DMS114 treated with DMSO at 0.1 percent for 48 hours (cell line): ENCODE data around the gene JUND.
A peak's percentile ranks its signal among the peaks of the same experiment; 100 is the strongest.

Source experiments
- DNase-seq: peaks from one replicate; lab custom pipeline; 2025; ENCODE audit not compliant: unreplicated experiment; lab: John Stamatoyannopoulos, UW

Gene JUND

DNA sequence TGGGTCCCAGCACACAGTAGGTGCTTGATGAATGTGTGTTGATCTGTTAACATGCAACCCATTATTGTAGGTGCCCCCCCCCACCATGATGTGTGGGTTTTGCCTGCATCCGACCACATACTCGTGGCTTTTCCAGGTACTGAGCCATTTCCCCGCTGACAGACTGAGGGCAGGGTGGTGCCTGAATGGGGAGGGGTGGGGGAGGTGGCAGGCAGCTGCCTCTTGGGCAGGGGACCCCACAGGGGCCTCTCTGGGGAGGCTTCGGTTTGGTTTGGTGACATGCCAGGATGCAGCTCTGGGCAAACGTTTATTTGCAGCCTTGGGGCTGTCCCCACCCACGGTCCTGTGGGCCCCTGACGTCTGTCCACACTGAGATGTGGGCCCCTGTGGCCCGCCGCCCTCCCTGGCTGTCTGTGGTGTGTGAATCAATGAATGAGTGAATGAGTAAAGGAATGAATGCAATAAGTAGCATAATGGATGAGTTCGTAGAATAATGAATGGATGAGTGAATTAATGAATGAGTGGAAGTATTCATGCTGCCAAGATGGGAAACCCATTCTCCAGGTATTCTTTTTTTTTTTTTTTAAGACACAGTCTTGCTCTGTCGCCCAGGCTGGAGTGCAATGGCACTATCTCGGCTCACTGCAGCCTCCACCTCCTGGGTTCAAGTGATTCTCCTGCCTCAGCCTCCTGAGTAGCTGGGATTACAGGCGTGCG, 9.0 kb upstream of the JUND start:
- no peak for DNase-seq

DNA sequence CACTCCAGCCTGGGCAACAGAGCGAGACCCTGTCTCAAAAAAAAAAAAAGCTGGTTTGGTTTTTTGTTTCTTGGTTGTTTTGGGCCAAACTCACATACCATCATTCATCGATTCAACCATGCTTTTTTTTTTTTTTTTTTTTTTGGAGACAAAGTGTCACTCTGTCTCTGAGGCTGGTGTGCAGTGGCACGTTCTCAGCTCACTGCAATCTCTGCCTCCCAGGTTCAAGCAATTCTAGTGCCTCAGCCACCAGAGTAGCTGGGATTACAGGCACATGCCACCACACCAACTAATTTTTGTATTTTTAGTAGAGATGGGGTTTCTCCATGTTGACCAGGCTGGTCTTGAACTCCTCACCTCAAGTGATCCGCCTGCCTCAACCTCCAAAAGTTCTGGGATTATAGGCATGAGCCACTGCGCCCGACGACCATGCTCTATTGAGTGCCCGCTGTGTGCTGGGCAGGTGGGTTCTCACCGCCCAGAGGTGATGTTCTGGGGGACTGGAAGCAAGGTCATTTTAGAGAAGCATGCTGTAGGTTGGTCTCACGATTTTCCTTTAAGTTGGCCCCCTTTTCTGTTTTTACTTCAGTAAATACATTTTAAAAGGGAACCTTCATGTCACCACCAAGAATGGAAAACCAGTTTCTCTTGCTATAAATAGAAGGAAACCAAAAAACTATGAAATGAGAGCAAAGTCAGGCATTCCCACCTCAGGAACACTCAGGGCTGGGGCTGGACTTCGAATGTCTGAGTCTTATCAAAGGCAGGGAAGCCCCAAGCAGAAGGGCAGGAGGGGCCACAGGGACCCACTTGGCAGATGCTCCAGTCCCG, 8.3 kb upstream of the JUND start:
- DNase-seq: no peak

DNA sequence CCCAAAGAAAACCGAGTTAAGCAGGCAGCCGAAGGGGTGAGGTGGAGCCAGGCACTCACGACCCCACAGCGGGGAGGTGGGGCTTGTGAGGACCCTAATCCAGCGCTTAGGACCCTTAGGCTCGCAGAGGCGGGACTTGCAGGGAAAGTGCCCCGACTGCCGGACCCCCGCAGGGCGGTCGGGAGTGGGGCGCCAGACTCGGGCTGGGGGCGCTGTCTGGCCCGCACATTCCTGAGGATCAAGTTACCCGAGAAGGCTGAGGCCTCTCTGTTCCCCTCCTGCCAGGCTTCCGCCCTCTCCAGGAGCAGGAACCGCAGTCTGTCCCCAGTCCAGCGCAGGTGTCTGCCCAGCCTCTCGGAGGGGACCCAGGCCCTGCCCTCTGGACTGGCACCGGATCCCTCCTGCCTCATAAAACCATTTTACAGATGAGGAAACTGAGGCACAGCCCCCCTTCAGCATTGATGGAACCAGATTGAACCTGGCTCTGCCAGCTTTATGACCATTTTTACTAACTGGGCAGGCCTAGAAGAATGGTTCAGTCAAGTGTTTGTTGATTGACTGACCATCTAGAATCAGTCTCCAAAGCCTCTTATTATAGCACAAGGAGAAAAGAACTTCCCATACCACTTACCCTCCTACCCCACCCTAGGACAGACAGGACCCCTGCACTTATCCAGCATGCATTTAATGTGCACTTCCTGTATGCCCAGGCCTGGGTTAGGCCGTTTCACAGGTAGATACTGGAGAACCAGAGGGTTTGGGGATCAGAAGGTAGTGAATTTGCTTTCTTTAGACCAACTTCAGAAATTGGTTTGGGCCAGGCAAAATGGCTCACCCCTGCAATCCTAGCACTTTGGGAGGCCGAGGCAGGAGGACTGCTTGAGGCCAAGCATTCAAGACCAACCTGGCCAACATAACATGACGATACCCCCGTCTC, 6.7 kb upstream of the JUND start:
- DNase-seq: no peak

DNA sequence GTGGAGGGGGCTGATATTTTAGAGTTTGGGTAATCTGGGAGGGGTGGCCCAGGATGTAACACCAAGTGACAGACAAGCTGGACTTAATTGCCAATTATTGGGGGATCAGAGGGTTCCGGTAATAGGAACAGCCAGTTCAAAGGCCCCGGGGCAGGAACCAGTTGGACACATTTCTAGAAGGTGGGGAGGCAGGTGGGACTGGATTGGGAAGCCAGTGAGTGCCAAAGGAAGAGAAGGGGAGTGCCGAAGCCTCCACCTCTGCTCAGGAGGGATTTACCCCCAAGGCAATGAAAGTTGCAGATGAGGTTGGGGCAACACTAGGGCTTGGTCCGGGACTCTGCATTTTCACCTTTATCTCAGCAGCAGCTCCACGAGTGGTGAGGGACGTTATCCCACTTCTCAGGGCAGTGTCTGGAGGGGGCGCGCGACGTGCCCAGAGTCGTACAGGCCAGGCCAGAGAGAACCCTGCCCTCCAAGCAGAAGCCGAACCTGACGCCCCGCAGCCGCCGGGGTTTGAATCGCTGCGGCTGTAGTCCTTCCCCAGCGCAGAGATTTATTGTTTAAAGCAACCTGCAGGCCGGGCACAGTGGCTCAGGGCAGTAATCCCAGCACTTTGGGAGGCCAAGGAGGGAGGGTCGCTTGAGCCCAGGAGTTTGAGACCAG, 5.7 kb upstream of the JUND start:
- no peak for DNase-seq

DNA sequence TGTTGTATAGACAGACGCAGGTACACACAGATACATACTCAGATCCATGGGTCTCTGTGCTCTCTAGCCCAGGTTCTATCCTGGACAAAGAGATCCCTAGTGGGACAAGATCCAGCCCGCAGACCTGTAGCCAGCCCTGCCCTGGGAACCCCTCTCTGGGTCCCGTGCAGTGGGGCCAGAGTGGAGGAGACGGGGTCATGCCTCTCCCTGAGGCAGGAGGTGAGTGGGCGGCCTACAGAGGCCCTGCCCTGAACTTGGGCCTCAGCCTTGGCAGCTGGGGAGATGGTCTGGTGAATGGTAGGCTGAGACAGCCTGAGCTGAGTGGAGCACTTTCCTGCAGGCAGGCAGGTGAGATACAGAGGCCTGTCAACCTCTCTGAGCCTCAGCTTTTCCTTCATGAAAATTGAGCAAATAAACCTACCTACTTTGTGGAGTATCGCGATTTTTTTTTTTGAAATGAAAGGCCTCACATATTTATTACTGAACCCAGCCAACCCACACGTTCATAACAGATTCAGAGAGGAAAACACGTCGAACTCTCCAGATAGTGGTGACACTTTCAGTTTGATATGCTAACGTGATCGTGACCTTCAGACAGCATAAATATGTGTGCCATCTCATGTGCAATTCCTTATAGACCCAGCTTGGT, 3.4 kb upstream of the JUND start:
- DNase-seq: no peak

DNA sequence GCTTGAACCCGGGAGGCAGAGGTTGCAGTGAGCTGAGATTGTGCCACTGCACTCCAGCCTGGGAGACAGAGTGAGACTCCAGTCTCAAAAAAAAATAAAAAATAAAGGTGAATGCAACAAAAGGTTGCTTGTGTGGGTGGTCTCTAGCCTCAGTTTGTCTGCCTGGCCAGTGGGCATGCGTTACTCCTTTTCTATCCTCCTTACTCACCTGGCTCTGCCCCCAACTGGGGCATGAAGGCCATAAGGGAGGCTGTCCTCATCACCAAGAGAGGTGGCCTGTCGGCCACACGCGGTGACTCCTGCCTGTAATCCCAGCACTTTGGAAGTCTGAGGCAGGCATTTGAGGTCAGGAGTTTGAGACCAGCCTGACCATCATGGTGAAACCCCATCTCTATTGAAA, 1.9 kb upstream of the JUND start:
- no peak for DNase-seq

DNA sequence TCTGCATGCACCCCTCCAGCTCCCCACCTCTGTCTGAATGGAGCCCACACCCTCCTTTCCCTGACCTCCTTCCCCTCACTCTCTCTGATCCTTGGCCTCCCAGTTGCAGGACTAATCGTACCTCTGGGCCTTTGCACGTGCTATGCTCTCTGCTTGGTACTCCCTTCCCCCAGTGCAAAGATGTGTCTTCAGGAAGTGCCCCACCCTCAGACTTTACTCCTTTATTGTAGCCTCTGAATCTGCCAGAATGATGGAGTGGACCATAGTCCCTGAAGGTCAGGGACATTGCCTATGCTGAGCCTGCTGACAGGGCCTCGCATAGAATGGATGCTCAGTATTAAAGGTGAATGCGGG, 1.3 kb upstream of the JUND start:
- DNase-seq: no peak

- peak; percentile 76 for DNase-seq
Measured at GRCh38 chr19:18282021-18282787, 782 bp upstream of the JUND start.

- DNase-seq: no peak
Measured at GRCh38 chr19:18280247-18281081, 958 bp downstream of the JUND start.

DNA sequence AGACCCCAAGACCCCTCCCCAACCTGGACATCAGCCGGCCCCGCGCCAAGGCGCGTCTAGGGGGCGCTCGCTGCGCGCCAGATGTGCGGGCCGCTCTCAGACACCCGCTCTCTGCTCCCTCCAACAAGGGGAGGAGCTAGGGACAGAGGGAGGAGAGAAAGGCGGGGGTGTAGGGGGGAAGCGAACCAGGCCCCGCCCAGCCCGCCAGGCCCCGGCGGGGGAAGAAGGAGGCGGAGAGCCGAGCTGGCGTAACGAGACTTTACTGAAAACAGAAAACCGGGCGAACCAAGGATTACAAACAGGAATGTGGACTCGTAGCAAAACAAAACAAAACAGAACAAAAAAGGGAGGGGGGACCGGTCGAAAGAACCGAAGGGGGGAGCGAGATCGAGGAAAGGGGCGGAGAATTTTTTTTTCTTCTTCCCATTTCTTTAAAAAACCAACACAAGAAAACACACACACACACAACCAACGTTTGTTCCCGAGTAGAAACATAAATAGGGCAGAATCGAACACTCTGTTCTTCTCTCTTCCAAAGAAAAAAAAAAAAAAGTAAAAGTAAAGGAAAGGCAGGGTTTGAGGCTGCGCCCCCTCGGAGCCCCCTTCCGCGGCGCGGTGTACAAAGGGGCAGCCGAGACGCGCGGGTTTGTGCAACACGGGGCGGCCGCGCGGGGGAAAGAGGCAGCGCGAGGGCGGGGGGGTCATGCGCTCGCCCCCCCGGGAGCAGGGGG, 1.7 kb downstream of the JUND start:
- DNase-seq: peak; percentile 89

GRCh38 chr19:18279266-18279515, 2.2 kb downstream of the JUND start:
- DNase-seq: no peak

GRCh38 chr19:18278521-18279265, 2.7 kb downstream of the JUND start:
- no peak for DNase-seq

- no peak for DNase-seq
Measured at GRCh38 chr19:18274781-18275356, 6.6 kb downstream of the JUND start.

GRCh38 chr19:18274219-18274780, 7.1 kb downstream of the JUND start, which contains the start of gene IQCN:
TSS of gene IQCN (minus strand) at chr19:18274452. CDS start at chr19:18269478, 4,974 bp downstream.
- no peak for DNase-seq

DNA sequence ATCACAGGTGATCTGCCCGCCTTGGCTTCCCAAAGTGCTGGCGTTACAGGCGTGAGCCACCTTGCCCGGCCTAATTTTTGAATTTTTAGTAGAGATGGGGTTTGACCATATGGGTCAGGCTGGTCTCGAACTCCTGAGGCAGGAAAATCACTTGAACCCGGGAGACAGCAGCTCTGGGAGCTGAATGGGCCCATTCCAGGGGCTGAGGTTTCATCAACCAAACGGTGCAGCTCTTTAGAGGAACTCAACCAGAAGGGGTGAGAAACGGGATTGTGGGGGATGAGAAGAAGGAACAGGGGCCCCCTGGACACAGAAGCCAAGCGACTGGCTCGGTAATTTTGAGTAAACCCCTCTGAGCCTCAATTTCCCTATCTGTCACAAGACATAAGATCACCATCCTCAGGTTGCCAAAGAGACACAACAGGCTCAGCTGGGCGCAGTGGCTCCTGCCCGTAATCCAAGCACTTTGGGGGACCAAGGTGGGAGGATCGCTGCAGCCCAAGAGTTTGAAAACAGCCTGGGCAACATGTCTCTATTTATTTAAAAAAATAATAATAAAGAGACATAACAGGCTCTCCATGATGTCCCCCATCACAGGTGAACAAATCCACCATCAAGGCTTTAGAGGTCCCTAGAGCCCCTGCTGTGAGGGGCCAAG, 7.7 kb downstream of the JUND start:
- no peak for DNase-seq

- DNase-seq: no peak
Measured at GRCh38 chr19:18271433-18271841, 10.0 kb downstream of the JUND start.
